Smooth muscle cell (in vitro differentiated cells): ENCODE results near the gene GALNT10. TPM values are rescaled to one million over a fixed set of nuclear protein-coding genes. Genes with fewer than 3 reads are reported as not detected.

Experiments
- DNase-seq: peaks from one replicate; lab custom pipeline; 2025; ENCODE audit not compliant: unreplicated experiment; lab: John Stamatoyannopoulos, UW
- H2AFZ ChIP-seq: fragments of 200-600 bp; sonication (generic); 2 replicates; pipeline ENCODE4 v1.6.0; 2016; ENCODE audit warnings: antibody characterized with exemption, low read depth, mild to moderate bottlenecking
- H3F3A ChIP-seq: fragments of 200-600 bp; sonication (generic); 2 replicates; pipeline ENCODE4 v1.6.0; 2017; ENCODE audit warnings: antibody characterized with exemption, low read depth
- H3K27ac ChIP-seq: fragments of 200-600 bp; sonication (generic); 2 replicates; pipeline ENCODE4 v1.5.1; 2016; ENCODE audit warnings: low read depth, mild to moderate bottlenecking
- H3K27me3 ChIP-seq: fragments of 200-600 bp; sonication (generic); 2 replicates; pipeline ENCODE4 v1.6.1; 2016; ENCODE audit warnings: low read depth, mild to moderate bottlenecking
- H3K36me3 ChIP-seq: fragments of 200-600 bp; sonication (generic); 2 replicates; pipeline ENCODE4 v1.5.1; 2016; ENCODE audit warnings: low read depth
- H3K4me1 ChIP-seq: fragments of 200-600 bp; sonication (generic); 2 replicates; pipeline ENCODE4 v1.5.1; 2016; ENCODE audit warnings: low read depth
- H3K4me2 ChIP-seq: fragments of 200-600 bp; sonication (generic); 2 replicates; pipeline ENCODE4 v1.6.0; 2016; ENCODE audit warnings: mild to moderate bottlenecking
- H3K4me3 ChIP-seq: fragments of 200-600 bp; sonication (generic); 2 replicates; pipeline ENCODE4 v1.5.1; 2016; ENCODE audit warnings: mild to moderate bottlenecking
- H3K79me2 ChIP-seq: fragments of 200-600 bp; sonication (generic); 2 replicates; pipeline ENCODE4 v1.6.0; 2016; ENCODE audit warnings: low read depth, mild to moderate bottlenecking
- H3K9ac ChIP-seq: fragments of 200-600 bp; sonication (generic); 2 replicates; pipeline ENCODE4 v1.6.0; 2016; ENCODE audit warnings: low read depth
- H3K9me3 ChIP-seq: fragments of 200-600 bp; sonication (generic); replicated peaks from 2 replicates; pipeline ENCODE4 v1.5.1; 2016; ENCODE audit warnings: low read depth
- H4K20me1 ChIP-seq: fragments of 200-600 bp; sonication (generic); 2 replicates; pipeline ENCODE4 v1.6.0; 2016; ENCODE audit warnings: low read depth
- WGBS: methylation state at CpG from one replicate; pipeline ENCODE4 v1.1.7; 2016; ENCODE audit warnings: low lambda C conversion rate; 5-methylcytosine and 5-hydroxymethylcytosine counted together
- polyA plus RNA-seq: library from polyadenylated mRNA; unstranded; fragments of >200 nt; fragmentation: Nextera tagmentation; extraction: Ambion mirVana; gene quantifications from 2 replicates; pipeline ENCODE4 v1.2.1, GENCODE V29; 2016
- total RNA-seq: library from RNA; depleted of rRNA; stranded (reverse); fragments of >200 nt; gene quantifications from 2 replicates; pipeline ENCODE4 v1.2.3, GENCODE V29; 2014
- TF ChIP-seq, protein P1 (sequence below): fragments of 200-600 bp; sonication (generic); IDR thresholded peaks from 2 replicates; pipeline ENCODE4 v1.5.1; 2017; ENCODE audit warnings: borderline replicate concordance, mild to moderate bottlenecking, antibody characterized with exemption; ENCODE audit not compliant: insufficient read depth, poor library complexity, severe bottlenecking

GALNT10 gene
- total and polyA plus RNA-seq, 2 experiments from 2014 or later = 23.6 to 24.6 TPM

- 96% methylated on average over 5 of the region's 5 CpGs for WGBS
These were observed 210.8 kb downstream of the GALNT10 start for GRCh38 chr5:154401355-154401754.

GRCh38 chr5:154401931-154402330 is 211.4 kb downstream of the GALNT10 start:
- Histone ChIP-seq H3K4me1 (peaks cover 10% of the 10 kb centered on the region), H3K9me3 (no peaks in the 10 kb centered on the region), H3K9ac (no peak overlapping the region), H3K79me2 (no peaks in the 10 kb centered on the region), H2AFZ (no peak overlapping the region), H4K20me1 (no peaks in the 10 kb centered on the region), H3K4me3 (no peak overlapping the region), H3K27ac (no peak overlapping the region), H3K36me3 (no peaks in the 10 kb centered on the region), H3F3A (no peaks in the 10 kb centered on the region), H3K27me3 (no peaks in the 10 kb centered on the region), H3K4me2 (no peak overlapping the region)
- TF ChIP-seq, protein P1, sequence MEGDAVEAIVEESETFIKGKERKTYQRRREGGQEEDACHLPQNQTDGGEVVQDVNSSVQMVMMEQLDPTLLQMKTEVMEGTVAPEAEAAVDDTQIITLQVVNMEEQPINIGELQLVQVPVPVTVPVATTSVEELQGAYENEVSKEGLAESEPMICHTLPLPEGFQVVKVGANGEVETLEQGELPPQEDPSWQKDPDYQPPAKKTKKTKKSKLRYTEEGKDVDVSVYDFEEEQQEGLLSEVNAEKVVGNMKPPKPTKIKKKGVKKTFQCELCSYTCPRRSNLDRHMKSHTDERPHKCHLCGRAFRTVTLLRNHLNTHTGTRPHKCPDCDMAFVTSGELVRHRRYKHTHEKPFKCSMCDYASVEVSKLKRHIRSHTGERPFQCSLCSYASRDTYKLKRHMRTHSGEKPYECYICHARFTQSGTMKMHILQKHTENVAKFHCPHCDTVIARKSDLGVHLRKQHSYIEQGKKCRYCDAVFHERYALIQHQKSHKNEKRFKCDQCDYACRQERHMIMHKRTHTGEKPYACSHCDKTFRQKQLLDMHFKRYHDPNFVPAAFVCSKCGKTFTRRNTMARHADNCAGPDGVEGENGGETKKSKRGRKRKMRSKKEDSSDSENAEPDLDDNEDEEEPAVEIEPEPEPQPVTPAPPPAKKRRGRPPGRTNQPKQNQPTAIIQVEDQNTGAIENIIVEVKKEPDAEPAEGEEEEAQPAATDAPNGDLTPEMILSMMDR = no peak
- 98% methylated on average over 9 of the region's 9 CpGs for WGBS
- no peak for DNase-seq

More at GRCh38 chr5:154401355-154401754, 210.8 kb downstream of the GALNT10 start:
- no peaks in the 10 kb centered on the region for H3K27me3 ChIP-seq
- H3F3A ChIP-seq = no peaks in the 10 kb centered on the region
- no peaks in the 10 kb centered on the region for H4K20me1 ChIP-seq
- no peak for DNase-seq
- no peak overlapping the region for H3K4me3 ChIP-seq
- no peaks in the 10 kb centered on the region for H3K36me3 ChIP-seq
- no peaks in the 10 kb centered on the region for H3K79me2 ChIP-seq
- no peak overlapping the region for H3K27ac ChIP-seq
- H3K4me2 ChIP-seq = no peak overlapping the region
- H2AFZ ChIP-seq = no peak overlapping the region
- no peak overlapping the region for H3K9ac ChIP-seq
- H3K9me3 ChIP-seq = no peaks in the 10 kb centered on the region
- TF ChIP-seq, protein P1 = no peak
- peaks cover 10% of the 10 kb centered on the region for H3K4me1 ChIP-seq

DNA sequence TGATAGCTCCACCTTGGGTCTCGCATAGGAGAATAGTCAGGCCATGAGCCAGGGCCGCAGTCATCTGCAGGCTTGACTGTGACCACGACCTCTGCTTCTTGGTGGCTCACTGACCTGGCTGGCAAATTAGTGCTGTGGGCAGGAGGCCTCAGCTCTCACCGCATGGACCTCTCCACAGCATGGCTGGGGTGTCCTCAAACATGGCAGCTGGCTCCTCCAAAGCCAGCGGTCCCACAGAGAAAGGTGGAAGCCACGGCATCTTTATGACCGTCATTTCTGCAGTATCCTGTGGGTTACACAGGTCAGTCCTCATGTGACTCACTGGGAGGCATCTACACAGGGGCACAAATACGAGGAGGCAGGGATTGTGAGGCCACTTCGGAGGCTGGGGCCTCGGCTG is 212.1 kb downstream of the GALNT10 start:
- no peak overlapping the region for H3K9ac ChIP-seq
- no peak overlapping the region for H2AFZ ChIP-seq
- H3K36me3 ChIP-seq = no peaks in the 10 kb centered on the region
- no peaks in the 10 kb centered on the region for H4K20me1 ChIP-seq
- H3K4me2 ChIP-seq = no peak overlapping the region
- H3F3A ChIP-seq = no peaks in the 10 kb centered on the region
- DNase-seq = no peak
- H3K4me3 ChIP-seq = no peak overlapping the region
- no peaks in the 10 kb centered on the region for H3K79me2 ChIP-seq
- WGBS = 91% methylated on average over 10 of the region's 10 CpGs
- H3K9me3 ChIP-seq = no peaks in the 10 kb centered on the region
- TF ChIP-seq, protein P1 = no peak
- no peaks in the 10 kb centered on the region for H3K27me3 ChIP-seq
- H3K27ac ChIP-seq = no peak overlapping the region
- peaks cover 10% of the 10 kb centered on the region for H3K4me1 ChIP-seq

DNA sequence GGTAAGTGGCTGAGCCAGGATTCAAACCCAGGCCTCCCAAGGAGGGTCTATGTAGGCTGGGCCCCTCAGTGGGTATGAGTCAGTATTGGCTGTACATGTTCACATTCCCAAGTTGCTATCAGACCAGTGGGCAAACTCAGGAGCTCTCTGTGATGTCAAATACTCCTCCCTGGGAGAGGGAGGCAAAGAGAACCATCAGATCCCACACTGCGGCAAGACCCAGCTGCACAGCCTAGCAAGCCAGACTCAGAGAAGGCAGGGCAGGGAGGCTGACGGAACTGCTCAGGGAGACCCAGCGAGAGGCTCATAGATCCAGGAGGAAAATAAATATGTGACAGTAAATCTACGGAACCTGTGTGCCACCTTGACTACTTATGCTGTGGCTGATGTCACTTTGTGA is 212.7 kb downstream of the GALNT10 start:
- H3K4me2 ChIP-seq = no peak overlapping the region
- no peaks in the 10 kb centered on the region for H4K20me1 ChIP-seq
- no peak overlapping the region for H3K27ac ChIP-seq
- H3K27me3 ChIP-seq = no peaks in the 10 kb centered on the region
- TF ChIP-seq, protein P1 = no peak
- H3K36me3 ChIP-seq = no peaks in the 10 kb centered on the region
- H3K4me3 ChIP-seq = no peak overlapping the region
- H2AFZ ChIP-seq = no peak overlapping the region
- H3K79me2 ChIP-seq = no peaks in the 10 kb centered on the region
- H3K9me3 ChIP-seq = no peaks in the 10 kb centered on the region
- H3K4me1 ChIP-seq = peaks cover 10% of the 10 kb centered on the region
- 100% methylated on average over 4 of the region's 4 CpGs for WGBS
- H3K9ac ChIP-seq = no peak overlapping the region
- H3F3A ChIP-seq = no peaks in the 10 kb centered on the region
- DNase-seq = no peak
